ENCODE data around the gene SEPTIN8. TPM values are rescaled to one million over a fixed set of nuclear protein-coding genes. Genes with fewer than 3 reads are reported as not detected.

SEPTIN8 gene
- total and polyA plus RNA-seq, 8 donors = 15.5 to 47.3 (median 32.3) TPM

GRCh38 chr5:132768485-132768868, 8.6 kb downstream of the SEPTIN8 start:
- no peak for DNase-seq
- WGBS, 5 donors = 96 to 99% (median 97%) methylated on average over 3 of the region's 3 CpGs
- TF ChIP-seq POLR2A (IDR thresholded peaks at IDR 0.05) = no peak
- no peaks in the 10 kb centered on the region for H3K27me3 ChIP-seq
- peaks cover 15 to 20% (median 18%) of the 10 kb centered on the region in 4 donors for H3K36me3 ChIP-seq
- H3K4me1 ChIP-seq = peaks cover 19 to 55% (median 36%) of the 10 kb centered on the region in 4 donors
- no peaks in the 10 kb centered on the region for H3K9me3 ChIP-seq
- intact Hi-C loops (cut with DNase I; ENCODE audit: low total_unique reads) = no loop called here
- H3K27ac ChIP-seq = no peak overlapping the region
- H3K4me3 ChIP-seq = no peak overlapping the region

GRCh38 chr5:132767150-132767549, 9.9 kb downstream of the SEPTIN8 start:
- H3K4me3 ChIP-seq = no peak overlapping the region
- WGBS, 5 donors = 23 to 48% (median 41%) methylated on average over 2 of the region's 2 CpGs
- peaks cover 20 to 33% (median 32%) of the 10 kb centered on the region in 4 donors for H3K36me3 ChIP-seq
- H3K27me3 ChIP-seq = no peaks in the 10 kb centered on the region
- DNase-seq = no peak
- TF ChIP-seq CTCF (IDR thresholded peaks at IDR 0.05) (no peak), EP300 (IDR thresholded peaks at IDR 0.05) (no peak), POLR2A (IDR thresholded peaks at IDR 0.05) (no peak), POLR2AphosphoS5 (IDR thresholded peaks at IDR 0.05) (no peak)
- no peaks in the 10 kb centered on the region for H3K9me3 ChIP-seq
- H3K4me1 ChIP-seq = peaks cover 19 to 43% (median 27%) of the 10 kb centered on the region in 4 donors
- intact Hi-C loops (cut with DNase I; ENCODE audit: low total_unique reads) = no loop called here
- no peak overlapping the region for H3K27ac ChIP-seq

DNA sequence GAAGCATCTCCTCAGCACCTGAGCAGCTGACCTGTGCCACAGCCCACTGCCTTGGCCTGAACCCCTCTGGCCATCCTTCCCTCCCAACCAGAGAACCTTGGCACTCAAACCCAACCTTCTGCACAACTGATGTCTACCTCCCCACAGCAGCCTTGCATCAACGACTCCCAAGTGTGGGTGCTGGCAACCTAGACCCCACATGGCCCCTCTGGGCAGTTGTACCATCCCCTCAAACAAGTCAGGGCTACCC, 10.3 kb downstream of the SEPTIN8 start:
- Histone ChIP-seq H3K9me3 (no peaks in the 10 kb centered on the region), H3K27me3 (no peaks in the 10 kb centered on the region), H3K27ac (no peak overlapping the region), H3K4me3 (no peak overlapping the region), H3K4me1 (peaks cover 16 to 38% (median 25%) of the 10 kb centered on the region in 4 donors), H3K36me3 (peaks cover 24 to 37% (median 36%) of the 10 kb centered on the region in 4 donors)
- no peak for TF ChIP-seq POLR2AphosphoS5 (IDR thresholded peaks at IDR 0.05)
- TF ChIP-seq POLR2A (IDR thresholded peaks at IDR 0.05) = no peak
- TF ChIP-seq EP300 (IDR thresholded peaks at IDR 0.05) = no peak
- TF ChIP-seq CTCF (IDR thresholded peaks at IDR 0.05) = no peak
- intact Hi-C loops (cut with DNase I; ENCODE audit: low total_unique reads) = no loop called here
- no peak for DNase-seq
- WGBS, 5 donors = 80 to 100% (median 100%) methylated on average over 1 of the region's 1 CpG

GRCh38 chr5:132766020-132766805, 10.8 kb downstream of the SEPTIN8 start:
- peak overlapping the region in 1 of 5 donors; percentile 22 for H3K27ac ChIP-seq
- peaks cover 29 to 42% (median 41%) of the 10 kb centered on the region in 4 donors for H3K36me3 ChIP-seq
- 84 to 95% (median 91%) methylated on average over 9 to 14 of the region's 14 CpGs for WGBS, 5 donors
- intact Hi-C loops (cut with DNase I; ENCODE audit: low total_unique reads) = no loop called here
- no peak for DNase-seq
- H3K27me3 ChIP-seq = no peaks in the 10 kb centered on the region
- H3K4me1 ChIP-seq = peaks cover 14 to 33% (median 21%) of the 10 kb centered on the region in 4 donors
- H3K4me3 ChIP-seq = no peak overlapping the region
- no peaks in the 10 kb centered on the region for H3K9me3 ChIP-seq
- TF ChIP-seq CTCF (IDR thresholded peaks at IDR 0.05) (no peak), POLR2A (IDR thresholded peaks at IDR 0.05) (no peak), POLR2AphosphoS5 (IDR thresholded peaks at IDR 0.05) (no peak), EP300 (IDR thresholded peaks at IDR 0.05) (no peak)
